Adrenal gland (tissue), 5 donors: Measurements from ENCODE around the gene KCNK2.

Source experiments
- POLR2A ChIP-seq, 2 donors: fragments of 450-650 bp; IDR thresholded peaks; one replicate each; pipeline ENCODE4 v1.6.1; 2017; ENCODE audit warnings: antibody characterized with exemption in 2 of 2, mild to moderate bottlenecking in 2 of 2, moderate library complexity in 1 of 2
- TF ChIP-seq, protein P1 (sequence below), 6 experiments: fragments of 450-650 bp in 4 of 6; fragments of 200-600 bp in 2 of 6; sonication (generic) in 1 of 6; IDR thresholded peaks; 1 replicate in 5 of 6; 2 replicates in 1 of 6; pipeline versions ENCODE4 v1.5.1 to v1.8.0; 2016 to 2021; ENCODE audit warnings: antibody characterized with exemption in 6 of 6, mild to moderate bottlenecking in 2 of 6, moderate library complexity in 1 of 6
- donor health status: DM: no; HTN: no; CAD: no.

DNA sequence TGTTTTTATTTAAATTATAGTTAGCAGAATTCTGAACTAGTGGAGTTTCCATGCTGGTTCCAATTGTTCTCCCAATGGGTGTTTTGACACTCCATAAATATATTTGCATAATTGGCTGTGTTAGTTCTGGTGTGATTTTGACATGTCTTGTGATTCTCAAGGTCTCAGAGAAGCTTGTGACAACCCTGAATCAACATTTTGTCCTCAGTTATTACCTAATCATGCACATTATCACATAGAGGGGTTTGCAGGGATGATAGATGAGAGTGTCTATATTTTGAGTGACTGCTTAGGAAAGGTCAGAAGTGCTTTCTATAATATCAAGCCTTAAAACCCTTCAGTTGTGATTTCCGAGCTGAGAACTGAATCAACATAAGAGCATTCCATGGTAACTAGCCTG, 11.5 kb upstream of the KCNK2 start:
- TF ChIP-seq, protein P1, sequence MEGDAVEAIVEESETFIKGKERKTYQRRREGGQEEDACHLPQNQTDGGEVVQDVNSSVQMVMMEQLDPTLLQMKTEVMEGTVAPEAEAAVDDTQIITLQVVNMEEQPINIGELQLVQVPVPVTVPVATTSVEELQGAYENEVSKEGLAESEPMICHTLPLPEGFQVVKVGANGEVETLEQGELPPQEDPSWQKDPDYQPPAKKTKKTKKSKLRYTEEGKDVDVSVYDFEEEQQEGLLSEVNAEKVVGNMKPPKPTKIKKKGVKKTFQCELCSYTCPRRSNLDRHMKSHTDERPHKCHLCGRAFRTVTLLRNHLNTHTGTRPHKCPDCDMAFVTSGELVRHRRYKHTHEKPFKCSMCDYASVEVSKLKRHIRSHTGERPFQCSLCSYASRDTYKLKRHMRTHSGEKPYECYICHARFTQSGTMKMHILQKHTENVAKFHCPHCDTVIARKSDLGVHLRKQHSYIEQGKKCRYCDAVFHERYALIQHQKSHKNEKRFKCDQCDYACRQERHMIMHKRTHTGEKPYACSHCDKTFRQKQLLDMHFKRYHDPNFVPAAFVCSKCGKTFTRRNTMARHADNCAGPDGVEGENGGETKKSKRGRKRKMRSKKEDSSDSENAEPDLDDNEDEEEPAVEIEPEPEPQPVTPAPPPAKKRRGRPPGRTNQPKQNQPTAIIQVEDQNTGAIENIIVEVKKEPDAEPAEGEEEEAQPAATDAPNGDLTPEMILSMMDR (IDR thresholded peaks at IDR 0.05): no peak
- no peak for TF ChIP-seq POLR2A (IDR thresholded peaks at IDR 0.05)
